ENCODE data around the gene TMEM205.
"Not testable (repeated sequence)": the region's sequence is repeated elsewhere in the genome, so short reads cannot be mapped to it uniquely, and the experiment has no call there.

TMEM205 gene

DNA sequence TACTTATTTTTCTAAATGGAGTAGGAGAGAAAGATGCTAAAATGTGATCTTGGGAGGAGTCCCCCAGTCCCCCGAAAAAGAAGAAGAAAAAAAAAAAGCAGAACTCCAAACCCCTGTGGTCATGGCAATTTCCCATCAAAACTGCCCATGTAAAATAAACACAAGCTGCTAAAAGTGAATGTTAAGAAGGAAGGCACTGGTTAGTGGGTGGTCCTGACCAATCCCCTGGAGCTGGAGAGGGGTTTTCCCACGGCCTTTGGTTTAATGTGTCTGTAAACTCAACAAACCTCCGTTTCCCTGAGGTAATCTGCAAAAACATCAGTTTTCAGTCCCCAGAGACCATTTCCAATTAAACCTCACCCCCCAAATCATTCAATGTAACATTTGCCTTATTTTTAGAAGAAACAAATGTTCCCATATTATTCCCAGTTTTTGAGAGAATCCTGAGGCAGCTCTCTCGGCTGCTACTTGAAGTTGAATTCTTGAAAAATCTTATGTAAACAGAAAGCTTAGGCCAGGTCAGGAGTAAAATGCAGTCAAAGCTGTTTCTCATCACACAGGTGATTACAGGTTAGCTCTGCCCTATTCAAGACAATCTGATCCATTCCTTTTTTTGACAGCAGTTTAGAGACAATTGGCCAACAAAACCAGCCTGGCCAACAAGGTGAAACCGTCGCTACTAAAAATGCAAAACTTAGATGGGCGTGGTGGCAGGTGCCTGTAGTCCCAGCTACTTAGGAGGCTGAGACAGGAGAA is 23.6 kb downstream of the TMEM205 start:
- no peak overlapping the region for H3K4me3 Mint-ChIP-seq
- no peaks in the 10 kb centered on the region for H3K27me3 Mint-ChIP-seq (ENCODE audit: low read depth, poor library complexity)
- H3K36me3 Mint-ChIP-seq (ENCODE audit: low read depth) = peaks cover 15% of the 10 kb centered on the region
- no peak for DNase-seq
- TF ChIP-seq CTCF (IDR thresholded peaks at IDR 0.05) = no peak
- H3K9me3 Mint-ChIP-seq = peaks cover 11% of the 10 kb centered on the region
- peaks cover 49% of the 10 kb centered on the region for H3K4me1 Mint-ChIP-seq
- H3K27ac Mint-ChIP-seq = peak overlapping the region; percentile 20

DNA sequence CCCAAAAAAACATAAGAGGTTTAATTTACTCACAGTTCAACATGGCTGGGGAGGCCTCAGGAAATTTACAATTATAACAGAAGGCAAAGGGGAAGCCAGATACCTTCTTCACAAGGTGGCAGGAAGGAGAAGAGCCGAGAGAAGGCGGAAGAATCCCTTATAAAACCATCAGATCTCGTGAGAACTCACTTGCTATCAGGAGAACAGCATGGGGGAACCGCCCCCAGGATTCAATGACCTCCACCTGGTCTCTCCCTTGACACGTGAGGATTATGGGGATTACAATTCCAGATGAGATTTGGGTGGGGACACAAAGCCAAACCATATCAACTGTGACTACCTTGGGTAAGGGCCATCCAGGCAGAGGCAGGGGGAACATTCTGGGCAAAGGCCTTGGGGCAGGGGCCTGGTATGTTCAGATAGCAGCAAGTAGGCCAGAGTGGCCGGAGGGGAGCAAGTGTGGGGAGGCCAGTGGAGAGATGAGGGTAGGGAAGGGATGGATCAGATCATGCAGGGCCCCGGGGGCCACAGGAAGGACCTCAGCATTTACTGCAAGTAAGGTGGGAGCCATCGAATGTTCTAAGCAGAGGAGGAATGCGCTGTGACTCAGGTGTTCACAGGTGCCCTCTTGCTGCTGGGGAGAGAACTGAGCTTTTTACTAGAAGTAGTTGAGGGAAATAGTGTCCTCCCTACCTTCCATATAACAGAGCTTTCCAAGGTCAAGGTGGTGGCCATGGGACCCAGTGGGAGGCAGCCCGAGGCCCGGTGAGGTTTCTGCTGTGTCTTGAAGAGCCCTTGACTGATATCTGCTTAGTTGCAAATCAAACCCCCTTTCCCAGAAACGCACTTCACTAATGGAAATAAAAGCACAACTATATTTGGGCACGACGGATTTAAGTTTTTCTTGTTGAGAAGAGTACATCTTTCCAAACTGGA is 24.6 kb downstream of the TMEM205 start:
- Mint-ChIP-seq H3K27me3 (ENCODE audit: low read depth, poor library complexity) (no peaks in the 10 kb centered on the region), H3K4me1 (peaks cover 49% of the 10 kb centered on the region), H3K9me3 (peaks cover 11% of the 10 kb centered on the region), H3K4me3 (no peak overlapping the region), H3K27ac (peak overlapping the region; percentile 20), H3K36me3 (ENCODE audit: low read depth) (peaks cover 9% of the 10 kb centered on the region)
- DNase-seq = no peak
- no peak for TF ChIP-seq CTCF (IDR thresholded peaks at IDR 0.05)

DNA sequence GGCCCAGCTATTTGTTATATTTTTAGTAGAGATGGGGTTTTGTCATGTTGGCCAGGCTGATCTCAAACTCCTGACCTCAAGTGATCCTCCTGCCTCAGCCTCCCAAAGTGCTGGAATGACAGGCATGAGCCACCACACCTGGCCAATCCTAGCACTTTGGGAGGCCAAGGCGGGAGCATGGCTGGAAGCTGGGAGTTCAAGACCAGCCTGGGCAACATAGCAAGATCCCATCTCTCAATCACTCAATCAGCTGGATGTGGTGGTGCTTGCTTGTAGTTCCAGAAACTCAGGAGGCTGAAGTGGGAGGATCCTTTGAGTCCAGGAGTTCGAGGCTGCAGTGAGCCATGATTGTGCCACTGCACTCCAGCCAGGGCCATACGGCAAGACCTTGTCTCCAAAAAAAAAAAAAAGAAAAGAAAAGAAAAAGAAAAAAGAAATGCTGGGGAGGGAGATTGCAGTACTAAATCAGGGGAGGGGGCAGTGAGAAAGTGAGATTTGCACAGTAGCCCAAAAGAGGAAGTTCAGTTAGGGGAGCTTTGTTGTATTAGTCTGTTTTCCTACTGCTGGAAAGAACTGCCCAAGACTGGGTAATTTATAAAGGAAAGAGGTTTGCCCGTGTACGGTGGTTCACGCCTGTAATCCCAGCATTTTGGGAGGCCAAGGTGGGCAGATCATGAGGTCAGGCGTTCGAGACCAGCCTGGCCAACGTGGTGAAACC is 25.6 kb downstream of the TMEM205 start:
- peaks cover 11% of the 10 kb centered on the region for H3K9me3 Mint-ChIP-seq
- H3K27ac Mint-ChIP-seq; H3K4me3 Mint-ChIP-seq; H3K27me3 Mint-ChIP-seq (ENCODE audit: low read depth, poor library complexity); DNase-seq; H3K36me3 Mint-ChIP-seq (ENCODE audit: low read depth): not testable (repeated sequence)
- peaks cover 49% of the 10 kb centered on the region for H3K4me1 Mint-ChIP-seq

DNA sequence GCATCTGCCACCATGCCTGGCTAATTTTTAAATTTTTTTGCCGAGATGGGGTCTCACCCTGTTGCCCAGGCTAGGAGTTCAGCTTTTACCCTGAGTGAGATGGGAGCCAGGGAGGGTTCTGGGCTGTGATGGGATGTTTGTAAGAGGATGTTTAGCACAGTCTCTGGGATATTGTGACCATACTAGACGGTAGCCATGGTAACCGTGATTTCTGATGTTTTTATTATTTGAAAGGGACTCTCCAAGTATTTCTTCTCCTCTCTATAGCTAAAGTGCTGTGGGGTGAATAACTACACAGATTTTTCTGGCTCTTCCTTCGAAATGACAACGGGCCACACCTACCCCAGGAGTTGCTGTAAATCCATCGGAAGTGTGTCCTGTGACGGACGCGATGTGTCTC is 39.7 kb downstream of the TMEM205 start:
- Mint-ChIP-seq H3K4me3 (no peak overlapping the region), H3K27ac (no peak overlapping the region), H3K9me3 (no peaks in the 10 kb centered on the region), H3K27me3 (ENCODE audit: low read depth, poor library complexity) (peaks cover 23% of the 10 kb centered on the region), H3K4me1 (no peaks in the 10 kb centered on the region), H3K36me3 (ENCODE audit: low read depth) (no peaks in the 10 kb centered on the region)
- TF ChIP-seq CTCF (IDR thresholded peaks at IDR 0.05) = no peak
- no peak for DNase-seq

DNA sequence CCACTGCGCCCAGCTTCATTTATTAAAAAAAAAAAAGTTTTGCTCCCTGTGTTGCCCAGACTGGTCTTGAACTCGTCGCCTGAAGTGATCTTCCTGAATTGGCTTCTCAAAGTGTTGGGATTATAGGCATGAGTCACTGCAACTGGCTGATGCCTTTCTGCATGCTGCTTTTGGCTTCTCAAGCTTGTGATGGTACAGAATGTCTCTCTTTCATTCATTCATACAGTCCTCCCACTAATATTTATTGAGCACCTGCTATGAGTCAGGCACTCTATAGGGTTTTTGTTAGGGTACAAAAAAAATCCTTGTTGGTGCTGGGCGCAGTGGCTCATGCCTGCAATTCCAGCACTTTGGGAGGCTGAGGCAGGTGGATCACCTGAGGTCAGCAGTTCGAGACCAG is 41.1 kb downstream of the TMEM205 start:
- Mint-ChIP-seq H3K4me3 (no peak overlapping the region), H3K4me1 (no peaks in the 10 kb centered on the region), H3K27ac (no peak overlapping the region), H3K27me3 (ENCODE audit: low read depth, poor library complexity) (peaks cover 32% of the 10 kb centered on the region), H3K9me3 (peaks cover 11% of the 10 kb centered on the region), H3K36me3 (ENCODE audit: low read depth) (no peaks in the 10 kb centered on the region)
- DNase-seq = no peak
- no peak for TF ChIP-seq CTCF (IDR thresholded peaks at IDR 0.05)

DNA sequence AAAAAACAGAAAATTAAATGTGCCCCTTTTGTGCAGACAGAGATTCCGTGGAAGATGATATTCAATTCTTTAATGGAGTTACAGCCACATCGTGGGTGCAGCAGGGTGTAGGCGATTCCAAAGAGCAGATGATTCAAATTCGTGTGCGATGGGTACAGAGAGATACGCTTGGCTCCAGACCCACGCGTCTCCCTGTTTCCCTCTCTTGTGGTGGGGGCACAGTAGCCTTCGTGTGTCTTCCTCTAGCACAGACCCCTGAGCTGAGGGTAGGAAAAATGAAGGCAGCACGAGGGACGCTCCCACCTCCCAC is 45.3 kb downstream of the TMEM205 start:
- no peak for TF ChIP-seq CTCF (IDR thresholded peaks at IDR 0.05)
- Mint-ChIP-seq H3K27me3 (ENCODE audit: low read depth, poor library complexity) (peaks cover 38% of the 10 kb centered on the region), H3K4me3 (no peak overlapping the region)

More for the DNA sequence above, 45.3 kb downstream of the TMEM205 start:
- Mint-ChIP-seq H3K9me3 (peaks cover 11% of the 10 kb centered on the region), H3K27ac (no peak overlapping the region), H3K4me1 (no peaks in the 10 kb centered on the region), H3K36me3 (ENCODE audit: low read depth) (no peaks in the 10 kb centered on the region)
- no peak for DNase-seq

Data from nephron progenitor cell (in vitro differentiated cells).